Measurements from ENCODE around the gene HUS1B. TPM values are rescaled to one million over a fixed set of nuclear protein-coding genes. Genes with fewer than 3 reads are reported as not detected.

The HUS1B gene
- total RNA-seq, 2 experiments from 2014 or later, result 2.2 to 3.1 TPM

DNA sequence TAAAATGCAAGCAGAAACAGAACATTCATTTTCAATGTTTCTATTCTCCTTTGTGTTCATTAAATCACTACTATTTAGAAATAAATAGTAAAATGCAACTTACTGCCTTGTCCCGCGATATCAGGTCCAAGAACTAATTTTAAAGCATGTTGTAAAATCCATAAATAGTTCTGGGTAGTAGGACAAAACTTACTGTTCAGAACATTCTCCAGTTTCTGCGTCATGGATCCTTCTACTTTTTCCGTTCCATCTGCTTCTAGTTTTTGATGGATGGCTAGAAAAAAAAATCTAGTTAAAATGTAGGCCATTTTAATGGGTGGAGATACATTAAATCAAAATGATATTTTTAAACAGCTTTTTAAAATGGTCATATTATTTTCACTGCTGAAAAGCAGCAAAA is 47.0 kb downstream of the HUS1B start:
- TF ChIP-seq, protein P1, sequence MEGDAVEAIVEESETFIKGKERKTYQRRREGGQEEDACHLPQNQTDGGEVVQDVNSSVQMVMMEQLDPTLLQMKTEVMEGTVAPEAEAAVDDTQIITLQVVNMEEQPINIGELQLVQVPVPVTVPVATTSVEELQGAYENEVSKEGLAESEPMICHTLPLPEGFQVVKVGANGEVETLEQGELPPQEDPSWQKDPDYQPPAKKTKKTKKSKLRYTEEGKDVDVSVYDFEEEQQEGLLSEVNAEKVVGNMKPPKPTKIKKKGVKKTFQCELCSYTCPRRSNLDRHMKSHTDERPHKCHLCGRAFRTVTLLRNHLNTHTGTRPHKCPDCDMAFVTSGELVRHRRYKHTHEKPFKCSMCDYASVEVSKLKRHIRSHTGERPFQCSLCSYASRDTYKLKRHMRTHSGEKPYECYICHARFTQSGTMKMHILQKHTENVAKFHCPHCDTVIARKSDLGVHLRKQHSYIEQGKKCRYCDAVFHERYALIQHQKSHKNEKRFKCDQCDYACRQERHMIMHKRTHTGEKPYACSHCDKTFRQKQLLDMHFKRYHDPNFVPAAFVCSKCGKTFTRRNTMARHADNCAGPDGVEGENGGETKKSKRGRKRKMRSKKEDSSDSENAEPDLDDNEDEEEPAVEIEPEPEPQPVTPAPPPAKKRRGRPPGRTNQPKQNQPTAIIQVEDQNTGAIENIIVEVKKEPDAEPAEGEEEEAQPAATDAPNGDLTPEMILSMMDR (IDR thresholded peaks at IDR 0.05), result no peak

DNA sequence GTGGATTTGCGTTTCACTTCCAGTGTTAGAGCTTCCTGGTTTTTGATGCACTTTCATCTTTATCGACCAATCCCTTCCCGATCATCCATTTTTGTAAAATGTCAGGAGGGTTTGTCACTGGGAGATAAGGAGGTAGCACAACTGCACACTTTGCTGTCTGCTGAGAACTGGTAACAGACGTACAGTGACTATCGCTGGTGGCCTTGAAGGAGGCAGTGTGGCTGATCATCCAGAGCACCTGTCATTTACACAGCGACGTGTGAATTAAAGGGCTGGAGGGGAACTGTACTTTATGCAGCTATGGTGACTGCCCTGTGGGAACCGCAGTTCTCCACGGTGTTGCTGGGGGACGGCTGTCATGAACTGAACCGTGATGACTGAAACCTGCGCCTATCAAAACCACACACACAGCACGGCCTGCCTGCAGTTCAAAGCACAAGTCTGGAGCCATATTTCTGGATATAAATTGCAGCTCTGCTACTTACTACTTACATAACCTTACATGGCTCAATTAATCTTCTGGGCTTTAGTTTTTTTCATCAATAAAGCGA is 50.0 kb downstream of the HUS1B start:
- intact Hi-C loops (cut with DNase I, micrococcal nuclease), result no loop called here
- DNase-seq (no peak), ATAC-seq (ENCODE audit: poor library complexity) (no peak)
- Histone ChIP-seq H3K4me1 (ENCODE audit: insufficient read depth, low read length) (no peaks in the 10 kb centered on the region), H3K27ac (ENCODE audit: low read depth in 1 of 2, low read length in 2 of 2) (no peak overlapping the region), H3K27me3 (ENCODE audit: control insufficient read depth in 1 of 2, insufficient read depth in 2 of 2, low read length in 2 of 2) (no peaks in the 10 kb centered on the region), H3K9me3 (ENCODE audit: control insufficient read depth in 1 of 2, insufficient read depth in 1 of 2, low read length in 2 of 2) (no peaks in the 10 kb centered on the region), H3K4me3 (ENCODE audit: low read length) (no peak overlapping the region), H3K36me3 (ENCODE audit: insufficient read depth, low read length) (peaks cover 40% of the 10 kb centered on the region)
- ChIA-PET CTCF (no interaction called here), POLR2A (no interaction called here)
- Mint-ChIP-seq H3K4me1 (ENCODE audit: low read depth) (no peaks in the 10 kb centered on the region), H3K27ac (no peak overlapping the region), H3K36me3 (ENCODE audit: low read depth) (peaks cover 80% of the 10 kb centered on the region), H3K27me3 (no peaks in the 10 kb centered on the region), H3K4me3 (no peak overlapping the region), H3K9me3 (no peaks in the 10 kb centered on the region)
- TF ChIP-seq, protein P1 (IDR thresholded peaks at IDR 0.05), result no peak

More for the DNA sequence above, 47.0 kb downstream of the HUS1B start:
- peaks cover 84% of the 10 kb centered on the region for H3K36me3 Mint-ChIP-seq (ENCODE audit: low read depth)
- H3K27ac Mint-ChIP-seq, result no peak overlapping the region
- CTCF ChIA-PET, result no interaction called here
- no peak overlapping the region for H3K27ac ChIP-seq (ENCODE audit: low read depth in 1 of 2, low read length in 2 of 2)
- H3K4me3 ChIP-seq (ENCODE audit: low read length), result no peak overlapping the region
- ATAC-seq (ENCODE audit: poor library complexity) (no peak), DNase-seq (no peak)
- H3K9me3 ChIP-seq (ENCODE audit: control insufficient read depth in 1 of 2, insufficient read depth in 1 of 2, low read length in 2 of 2), result no peaks in the 10 kb centered on the region
- H3K27me3 Mint-ChIP-seq, result no peaks in the 10 kb centered on the region
- H3K27me3 ChIP-seq (ENCODE audit: control insufficient read depth in 1 of 2, insufficient read depth in 2 of 2, low read length in 2 of 2), result no peaks in the 10 kb centered on the region
- no peaks in the 10 kb centered on the region for H3K4me1 Mint-ChIP-seq (ENCODE audit: low read depth)
- H3K4me1 ChIP-seq (ENCODE audit: insufficient read depth, low read length), result no peaks in the 10 kb centered on the region
- H3K36me3 ChIP-seq (ENCODE audit: insufficient read depth, low read length), result peaks cover 43% of the 10 kb centered on the region
- no peaks in the 10 kb centered on the region for H3K9me3 Mint-ChIP-seq
- intact Hi-C loops (cut with DNase I, micrococcal nuclease), result no loop called here
- POLR2A ChIA-PET, result no interaction called here
- no peak overlapping the region for H3K4me3 Mint-ChIP-seq

Other genes starting within 250 kb of the HUS1B start
- gene EXOC2, start 36.0 kb upstream of the HUS1B start, total RNA-seq, result 10 to 100 TPM; 16.7 to 18.8 TPM

All from CD4-positive, alpha-beta T cell (primary cell).